Measurements from ENCODE around the gene EFCAB6. TPM values are rescaled to one million over a fixed set of nuclear protein-coding genes. Genes with fewer than 3 reads are reported as not detected.

The EFCAB6 gene
- total and polyA plus RNA-seq, 3 donors from 2014 or later = 41.3 to 108 (median 81.5) TPM

GRCh38 chr22:43859621-43860020 lies 47.5 kb upstream of the EFCAB6 start:
- Histone ChIP-seq H3K27me3 (no peaks in the 10 kb centered on the region), H3K4me3 (no peak overlapping the region), H3K4me1 (no peaks in the 10 kb centered on the region), H3K36me3 (ENCODE audit: low read depth, missing control alignments) (no peaks in the 10 kb centered on the region), H3K9me3 (no peaks in the 10 kb centered on the region), H3K27ac (no peak overlapping the region)
- no peak for DNase-seq
- intact Hi-C loops (cut with DNase I; ENCODE audit: low total_unique reads) = no loop called here
- 82 to 88% methylated on average over 14 of the region's 14 CpGs for WGBS, 2 donors
- TF ChIP-seq POLR2A (IDR thresholded peaks at IDR 0.05) = no peak
- TF ChIP-seq, protein P1, sequence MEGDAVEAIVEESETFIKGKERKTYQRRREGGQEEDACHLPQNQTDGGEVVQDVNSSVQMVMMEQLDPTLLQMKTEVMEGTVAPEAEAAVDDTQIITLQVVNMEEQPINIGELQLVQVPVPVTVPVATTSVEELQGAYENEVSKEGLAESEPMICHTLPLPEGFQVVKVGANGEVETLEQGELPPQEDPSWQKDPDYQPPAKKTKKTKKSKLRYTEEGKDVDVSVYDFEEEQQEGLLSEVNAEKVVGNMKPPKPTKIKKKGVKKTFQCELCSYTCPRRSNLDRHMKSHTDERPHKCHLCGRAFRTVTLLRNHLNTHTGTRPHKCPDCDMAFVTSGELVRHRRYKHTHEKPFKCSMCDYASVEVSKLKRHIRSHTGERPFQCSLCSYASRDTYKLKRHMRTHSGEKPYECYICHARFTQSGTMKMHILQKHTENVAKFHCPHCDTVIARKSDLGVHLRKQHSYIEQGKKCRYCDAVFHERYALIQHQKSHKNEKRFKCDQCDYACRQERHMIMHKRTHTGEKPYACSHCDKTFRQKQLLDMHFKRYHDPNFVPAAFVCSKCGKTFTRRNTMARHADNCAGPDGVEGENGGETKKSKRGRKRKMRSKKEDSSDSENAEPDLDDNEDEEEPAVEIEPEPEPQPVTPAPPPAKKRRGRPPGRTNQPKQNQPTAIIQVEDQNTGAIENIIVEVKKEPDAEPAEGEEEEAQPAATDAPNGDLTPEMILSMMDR (IDR thresholded peaks at IDR 0.05) = no peak

- no peaks in the 10 kb centered on the region for H3K9me3 ChIP-seq
- WGBS, 2 donors = 87 to 89% methylated on average over 7 of the region's 7 CpGs
- H3K36me3 ChIP-seq (ENCODE audit: low read depth, missing control alignments) = no peaks in the 10 kb centered on the region
- H3K27ac ChIP-seq = no peak overlapping the region
- intact Hi-C loops (cut with DNase I; ENCODE audit: low total_unique reads) = no loop called here
- DNase-seq = no peak
- no peak overlapping the region for H3K4me3 ChIP-seq
- H3K4me1 ChIP-seq = no peaks in the 10 kb centered on the region
- H3K27me3 ChIP-seq = no peaks in the 10 kb centered on the region
- TF ChIP-seq POLR2A (IDR thresholded peaks at IDR 0.05) = no peak
- TF ChIP-seq, protein P1 (IDR thresholded peaks at IDR 0.05) = no peak
These were observed 47.1 kb upstream of the EFCAB6 start for GRCh38 chr22:43859176-43859575.

DNA sequence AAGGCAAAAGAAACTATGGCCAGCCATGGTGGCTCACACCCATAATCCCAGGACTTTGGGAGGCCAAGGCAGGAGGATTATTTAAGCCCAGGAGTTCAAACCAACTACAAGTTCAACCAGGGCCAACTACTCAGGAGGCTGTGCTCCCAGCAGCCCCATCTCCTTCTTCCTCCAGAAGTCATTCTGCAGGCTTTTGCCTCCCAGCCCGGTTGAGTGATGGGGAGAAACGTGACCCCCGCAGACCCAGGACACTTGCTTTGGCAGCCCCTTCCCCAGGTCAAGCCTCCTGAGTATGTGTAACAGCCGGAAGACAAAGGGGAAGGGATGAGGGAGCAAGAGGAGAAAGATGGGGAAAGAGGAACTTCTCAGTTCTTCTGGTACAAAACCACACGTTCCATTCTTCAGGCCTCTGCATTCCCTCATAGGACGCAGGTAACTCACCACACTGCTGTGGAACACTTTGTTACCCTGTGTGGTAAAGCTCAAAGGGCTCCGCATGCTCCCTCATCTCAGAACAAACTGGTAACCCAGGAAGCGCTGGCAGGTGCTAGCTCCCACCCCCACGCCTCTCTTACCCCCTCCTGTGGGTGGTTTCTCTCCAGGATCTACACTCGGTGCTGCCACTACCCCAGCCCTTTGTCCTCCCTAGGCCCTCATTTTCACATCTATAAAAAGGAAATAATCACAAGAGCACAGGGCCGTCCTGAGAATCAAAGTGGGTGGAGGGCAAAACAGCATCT lies 46.2 kb upstream of the EFCAB6 start:
- intact Hi-C loops (cut with DNase I; ENCODE audit: low total_unique reads) = no loop called here
- no peak overlapping the region for H3K4me3 ChIP-seq
- no peak overlapping the region for H3K27ac ChIP-seq
- WGBS, 2 donors = 83 to 84% methylated on average over 11 of the region's 11 CpGs
- no peak for TF ChIP-seq POLR2A (IDR thresholded peaks at IDR 0.05)
- TF ChIP-seq, protein P1 (IDR thresholded peaks at IDR 0.05) = no peak
- no peaks in the 10 kb centered on the region for H3K9me3 ChIP-seq
- DNase-seq = no peak
- H3K4me1 ChIP-seq = no peaks in the 10 kb centered on the region
- no peaks in the 10 kb centered on the region for H3K36me3 ChIP-seq (ENCODE audit: low read depth, missing control alignments)
- no peaks in the 10 kb centered on the region for H3K27me3 ChIP-seq

DNA sequence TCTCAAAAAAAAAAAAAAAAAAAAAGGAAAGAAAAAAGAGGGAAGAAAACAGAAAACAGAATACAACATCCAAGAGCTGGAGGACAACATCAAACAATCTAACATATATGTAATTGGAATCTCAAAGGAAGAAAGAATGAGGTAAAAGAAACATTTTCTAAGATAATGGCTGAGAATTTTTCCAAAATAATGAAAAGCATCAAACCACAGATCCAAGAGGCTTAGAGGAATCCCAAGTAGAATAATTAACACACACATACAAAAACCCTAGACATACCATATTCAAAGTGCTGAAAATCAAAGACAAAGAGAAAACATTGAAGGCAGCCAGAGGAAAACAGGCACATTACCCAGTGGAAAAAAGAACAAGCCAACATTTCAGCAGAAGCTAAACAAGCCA lies 45.3 kb upstream of the EFCAB6 start:
- intact Hi-C loops (cut with DNase I; ENCODE audit: low total_unique reads) = no loop called here
- DNase-seq = no peak
- no peak overlapping the region for H3K4me3 ChIP-seq
- H3K4me1 ChIP-seq = no peaks in the 10 kb centered on the region
- TF ChIP-seq, protein P1 (IDR thresholded peaks at IDR 0.05) = no peak
- TF ChIP-seq POLR2A (IDR thresholded peaks at IDR 0.05) = no peak
- H3K36me3 ChIP-seq (ENCODE audit: low read depth, missing control alignments) = no peaks in the 10 kb centered on the region
- no peaks in the 10 kb centered on the region for H3K27me3 ChIP-seq
- no peaks in the 10 kb centered on the region for H3K9me3 ChIP-seq
- no peak overlapping the region for H3K27ac ChIP-seq

GRCh38 chr22:43855431-43855830 lies 43.3 kb upstream of the EFCAB6 start:
- H3K36me3 ChIP-seq (ENCODE audit: low read depth, missing control alignments) = no peaks in the 10 kb centered on the region
- WGBS, 2 donors = 40 to 99% methylated on average over 1 to 4 of the region's 4 CpGs
- H3K9me3 ChIP-seq = no peaks in the 10 kb centered on the region
- H3K27me3 ChIP-seq = no peaks in the 10 kb centered on the region
- intact Hi-C loops (cut with DNase I; ENCODE audit: low total_unique reads) = no loop called here
- H3K27ac ChIP-seq = no peak overlapping the region
- H3K4me1 ChIP-seq = no peaks in the 10 kb centered on the region
- TF ChIP-seq POLR2A (IDR thresholded peaks at IDR 0.05) = no peak
- no peak for DNase-seq
- H3K4me3 ChIP-seq = no peak overlapping the region
